ENCODE results near the gene EBLN2. TPM values are rescaled to one million over a fixed set of nuclear protein-coding genes. Genes with fewer than 3 reads are reported as not detected.

The EBLN2 gene
- polyA plus RNA-seq, 3 donors: 0.27 to 4.6 (median 0.40) TPM

- Mint-ChIP-seq H3K27me3 (ENCODE audit: low read depth in 3 of 3) (peaks cover 0 to 2% (median 0%) of the 10 kb centered on the region in 3 donors), H3K36me3 (no peaks in the 10 kb centered on the region)
- WGBS (ENCODE audit: insufficient coverage): 100% methylated on average over 2 of the region's 2 CpGs
Measured at GRCh38 chr3:73098026-73098425, 36.6 kb downstream of the EBLN2 start.

GRCh38 chr3:73098873-73099272, 37.4 kb downstream of the EBLN2 start:
- Histone ChIP-seq H3K9me3 (replicated peaks in 1 of 2; ENCODE audit: control insufficient read depth in 1 of 2, insufficient read depth in 1 of 2, low read length in 2 of 2) (no peaks in the 10 kb centered on the region), H3K4me2 (replicated peaks; ENCODE audit: extremely low read depth, low read length, poor library complexity, severe bottlenecking) (no peak overlapping the region), H3K79me2 (ENCODE audit: insufficient read depth, low read length) (no peaks in the 10 kb centered on the region), H3K4me3 (replicated peaks in 1 of 3; ENCODE audit: low read depth in 2 of 3, low read length in 3 of 3) (no peak overlapping the region), H3K9ac (ENCODE audit: insufficient read depth, low read length, poor library complexity, severe bottlenecking) (no peak overlapping the region), H2AFZ (ENCODE audit: insufficient read depth, low read depth, low read length, poor library complexity, severe bottlenecking) (no peak overlapping the region), H3K4me1 (ENCODE audit: control insufficient read depth in 1 of 2, insufficient read depth in 2 of 2, low read length in 2 of 2) (peaks cover 15 to 16% of the 10 kb centered on the region in 2 donors), H3K27me3 (ENCODE audit: control insufficient read depth in 2 of 2, insufficient read depth in 2 of 2, low read length in 2 of 2) (no peaks in the 10 kb centered on the region), H4K20me1 (ENCODE audit: insufficient read depth, low read length) (no peaks in the 10 kb centered on the region), H3K36me3 (replicated peaks in 1 of 2; ENCODE audit: control insufficient read depth in 1 of 2, insufficient read depth in 2 of 2, low read length in 2 of 2) (no peaks in the 10 kb centered on the region), H3K27ac (ENCODE audit: low read depth in 1 of 2, low read length in 2 of 2) (no peak overlapping the region)
- no CpG with 5 or more reads among the region's 1 CpG for WGBS (ENCODE audit: insufficient coverage)
- Mint-ChIP-seq H3K4me3 (no peak overlapping the region), H3K9me3 (peaks cover 0 to 12% (median 3%) of the 10 kb centered on the region in 7 donors), H3K27ac (peak overlapping the region in 1 of 7 donors; percentile 15), H3K36me3 (no peaks in the 10 kb centered on the region), H3K27me3 (ENCODE audit: low read depth in 3 of 3) (peaks cover 0 to 5% (median 0%) of the 10 kb centered on the region in 3 donors), H3K4me1 (peaks cover 19% of the 10 kb centered on the region)
- no peak for DNase-seq
- intact Hi-C loops (cut with micrococcal nuclease): loop anchor here in 1 of 2 donors (5.0 kb wide), 1 partner anchor 403 kb away; no protein-coding TSS in a partner anchor
- TF ChIP-seq CTCF (IDR thresholded peaks at IDR 0.05): no peak

More at GRCh38 chr3:73098026-73098425, 36.6 kb downstream of the EBLN2 start:
- no peaks in the 10 kb centered on the region for H3K9me3 ChIP-seq (replicated peaks in 1 of 2; ENCODE audit: control insufficient read depth in 1 of 2, insufficient read depth in 1 of 2, low read length in 2 of 2)
- no peaks in the 10 kb centered on the region for H4K20me1 ChIP-seq (ENCODE audit: insufficient read depth, low read length)
- no peak overlapping the region for H3K4me3 ChIP-seq (replicated peaks in 1 of 3; ENCODE audit: low read depth in 2 of 3, low read length in 3 of 3)
- H3K9ac ChIP-seq (ENCODE audit: insufficient read depth, low read length, poor library complexity, severe bottlenecking): no peak overlapping the region
- H3K79me2 ChIP-seq (ENCODE audit: insufficient read depth, low read length): no peaks in the 10 kb centered on the region
- no peak overlapping the region for H3K4me2 ChIP-seq (replicated peaks; ENCODE audit: extremely low read depth, low read length, poor library complexity, severe bottlenecking)
- no peak for TF ChIP-seq CTCF (IDR thresholded peaks at IDR 0.05)
- intact Hi-C loops (cut with micrococcal nuclease): loop anchor here in 1 of 2 donors (5.0 kb wide), 1 partner anchor 404 kb away; no protein-coding TSS in a partner anchor
- H3K27me3 ChIP-seq (ENCODE audit: control insufficient read depth in 2 of 2, insufficient read depth in 2 of 2, low read length in 2 of 2): no peaks in the 10 kb centered on the region
- no peak overlapping the region for H3K27ac ChIP-seq (ENCODE audit: low read depth in 1 of 2, low read length in 2 of 2)
- no peak overlapping the region for H3K4me3 Mint-ChIP-seq
- H3K4me1 ChIP-seq (ENCODE audit: control insufficient read depth in 1 of 2, insufficient read depth in 2 of 2, low read length in 2 of 2): peaks cover 18 to 24% of the 10 kb centered on the region in 2 donors
- no peak overlapping the region for H2AFZ ChIP-seq (ENCODE audit: insufficient read depth, low read depth, low read length, poor library complexity, severe bottlenecking)
- peaks cover 26% of the 10 kb centered on the region for H3K4me1 Mint-ChIP-seq
- H3K27ac Mint-ChIP-seq: no peak overlapping the region
- H3K36me3 ChIP-seq (replicated peaks in 1 of 2; ENCODE audit: control insufficient read depth in 1 of 2, insufficient read depth in 2 of 2, low read length in 2 of 2): no peaks in the 10 kb centered on the region
- H3K9me3 Mint-ChIP-seq: peaks cover 0 to 14% (median 3%) of the 10 kb centered on the region in 7 donors
- no peak for DNase-seq

Data from CD14-positive monocyte (primary cell).